Measurements from ENCODE around the gene SPAG17.

The SPAG17 gene

DNA sequence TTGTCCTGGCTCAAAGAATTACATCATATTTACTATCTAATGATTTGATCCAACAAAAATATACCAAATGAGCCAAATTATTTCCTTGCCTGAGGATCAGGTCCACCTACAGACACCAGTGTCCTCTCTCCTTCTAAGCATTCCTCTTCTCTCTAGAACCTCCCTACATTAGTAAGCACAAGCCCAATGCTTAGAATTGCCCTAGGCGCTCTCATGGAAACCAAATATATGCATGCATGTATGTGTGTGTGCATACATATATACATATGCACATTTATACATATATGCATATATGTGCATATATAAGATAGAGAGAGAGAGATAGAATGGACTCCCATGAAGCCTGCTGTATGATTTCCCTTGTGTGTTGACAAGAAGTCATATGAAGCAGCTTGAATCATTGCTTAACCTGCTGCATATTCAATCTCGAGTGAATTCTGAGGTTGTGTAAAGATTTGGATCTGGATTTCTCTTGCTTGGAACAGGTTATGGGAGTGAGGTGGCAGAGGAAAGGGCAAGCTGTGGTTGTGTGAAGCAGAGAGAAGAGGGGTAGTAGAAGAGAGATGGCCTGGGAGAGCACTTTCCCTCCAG is 66.1 kb downstream of the SPAG17 start:
- DNase-seq (ENCODE audit: low read depth), result no peak

DNA sequence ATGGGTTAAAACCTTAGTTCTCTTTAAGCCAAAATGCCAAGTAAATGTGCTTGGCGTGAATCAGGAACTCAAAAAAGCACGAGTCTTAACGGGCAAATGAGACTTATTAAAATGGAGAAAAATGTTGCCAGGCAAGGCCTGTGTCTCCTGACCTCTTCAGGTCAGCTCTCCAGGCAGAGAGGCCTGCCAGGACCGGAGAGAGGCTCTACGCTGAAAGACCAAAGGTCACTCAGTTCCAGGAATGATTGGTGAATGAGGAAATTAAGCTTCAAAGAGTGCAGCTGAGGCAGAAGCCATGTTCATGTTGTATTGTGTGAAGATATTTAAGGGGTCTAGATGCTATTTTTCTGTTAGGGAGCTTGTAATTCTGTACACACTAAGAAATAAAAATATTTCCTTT is 66.6 kb downstream of the SPAG17 start:
- no peak for DNase-seq (ENCODE audit: low read depth)

DNA sequence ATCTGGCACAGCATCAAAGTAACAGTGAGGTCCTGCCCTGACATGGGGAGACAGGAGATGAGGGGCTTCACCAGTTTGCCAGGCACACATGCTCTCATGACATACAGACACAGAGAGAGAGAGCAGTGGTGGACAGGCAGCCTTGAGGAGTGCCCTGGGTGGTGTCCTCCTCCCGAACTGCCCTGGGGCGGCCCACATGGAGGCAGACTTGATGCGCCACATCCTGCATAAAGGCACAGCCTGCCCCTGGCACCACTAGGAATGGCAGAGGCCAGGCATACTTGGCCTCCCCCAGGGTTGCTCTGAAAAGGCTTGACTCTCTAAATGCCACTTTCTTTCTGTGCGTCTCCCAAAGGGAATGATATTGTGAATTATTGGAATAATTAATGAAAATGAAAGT is 67.5 kb downstream of the SPAG17 start:
- DNase-seq (ENCODE audit: low read depth), result no peak

DNA sequence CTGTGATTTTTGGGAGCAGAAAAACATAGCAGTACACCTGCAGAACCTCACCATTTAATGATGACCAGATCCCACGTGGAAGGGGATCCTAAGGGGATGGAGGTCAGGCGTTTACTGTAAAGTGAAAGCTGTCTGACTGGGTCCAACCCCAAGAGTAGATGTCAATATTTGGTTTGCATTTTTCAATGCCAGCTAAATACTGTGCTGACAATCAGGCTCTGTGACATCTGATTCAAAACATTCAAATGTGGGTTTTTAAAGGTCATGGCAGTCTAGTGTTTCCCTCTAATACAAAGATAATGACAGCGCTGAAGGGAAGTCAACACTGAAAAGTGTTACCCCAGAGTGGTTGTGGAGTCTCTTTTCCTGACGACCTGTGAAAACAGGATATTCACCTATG is 68.1 kb downstream of the SPAG17 start:
- DNase-seq (ENCODE audit: low read depth), result no peak

DNA sequence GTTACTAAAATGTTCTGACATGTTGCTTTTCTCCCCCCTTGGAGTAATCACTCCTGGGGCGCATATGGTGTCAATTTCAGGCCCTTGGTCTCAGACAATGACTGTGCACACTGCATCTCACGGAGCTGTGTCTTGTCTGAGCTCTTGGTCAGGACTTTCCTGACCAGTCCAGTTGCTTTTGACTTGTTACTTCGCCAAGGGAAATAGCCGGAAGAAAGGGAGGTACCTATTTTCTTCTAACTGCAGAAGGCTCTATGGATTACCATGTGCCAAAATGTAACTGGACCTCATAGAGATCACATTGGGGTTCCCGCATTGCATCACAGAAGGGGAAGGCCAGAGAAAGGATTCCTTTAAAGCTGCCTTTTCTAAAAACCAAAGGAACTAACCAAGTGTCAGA is 68.6 kb downstream of the SPAG17 start:
- DNase-seq (ENCODE audit: low read depth), result no peak

- DNase-seq (ENCODE audit: low read depth), result no peak
These were observed 69.3 kb downstream of the SPAG17 start for GRCh38 chr1:118115567-118116295.

GRCh38 chr1:118113261-118113660 is 71.8 kb downstream of the SPAG17 start:
- no peak for DNase-seq (ENCODE audit: low read depth)

DNA sequence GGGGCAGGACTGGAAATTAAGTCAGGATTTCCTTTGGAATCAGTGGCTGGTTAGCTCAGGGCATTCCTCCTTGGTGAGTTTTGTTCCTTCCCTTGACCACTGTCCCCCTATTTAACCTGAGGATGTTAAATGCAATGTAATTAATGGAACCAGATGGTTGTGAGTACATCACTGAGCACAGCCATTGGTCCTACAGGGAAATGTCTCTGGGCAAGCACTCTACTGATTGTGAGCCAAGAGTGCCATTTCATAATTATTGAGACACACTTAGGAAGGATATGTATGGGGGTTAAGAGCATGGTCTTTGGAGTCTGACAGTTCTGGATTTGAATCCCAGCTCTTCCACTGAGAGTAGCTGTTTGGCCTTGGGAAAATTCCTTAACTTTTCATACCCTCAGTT is 74.4 kb downstream of the SPAG17 start:
- no peak for DNase-seq (ENCODE audit: low read depth)

GRCh38 chr1:118104951-118105350 is 80.1 kb downstream of the SPAG17 start:
- no peak for DNase-seq (ENCODE audit: low read depth)

- DNase-seq (ENCODE audit: low read depth), result no peak
These were observed 82.6 kb downstream of the SPAG17 start for GRCh38 chr1:118102445-118102844.

DNA sequence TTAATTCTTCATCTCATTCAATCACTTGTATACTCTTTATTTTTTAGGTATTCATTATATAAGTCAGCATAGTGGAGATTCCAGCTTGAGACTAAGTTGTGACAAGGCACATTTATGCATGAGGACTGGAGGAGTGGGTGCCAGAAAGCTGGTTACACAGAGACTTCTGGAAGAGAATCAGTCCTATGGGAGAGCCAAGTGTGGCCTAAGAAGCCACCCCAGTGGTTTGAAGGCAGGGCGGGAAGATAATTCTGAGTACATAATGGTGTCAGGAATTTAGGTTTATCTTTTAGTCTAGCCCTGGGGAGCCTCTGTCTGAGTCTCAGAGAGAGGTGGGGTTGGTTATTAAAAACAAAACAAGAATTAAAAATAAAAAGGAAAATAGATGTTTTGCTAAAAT is 83.0 kb downstream of the SPAG17 start:
- DNase-seq (ENCODE audit: low read depth), result no peak

DNA sequence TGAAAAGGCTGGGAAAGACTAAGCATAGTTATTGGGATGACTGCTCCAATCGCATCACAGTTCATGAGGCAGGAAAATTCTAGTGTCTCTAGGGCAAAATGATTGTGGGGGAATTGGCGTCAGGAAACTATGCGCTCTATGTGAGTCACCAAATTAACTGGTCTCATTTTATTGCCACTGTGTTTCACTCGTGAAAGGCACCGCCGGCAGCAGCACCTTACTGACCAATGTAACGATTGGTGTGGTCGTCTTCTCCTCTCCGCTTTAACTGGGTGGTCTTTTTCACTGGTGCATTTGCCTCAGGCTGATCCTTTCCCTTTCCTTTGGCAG is 83.5 kb downstream of the SPAG17 start:
- DNase-seq (ENCODE audit: low read depth), result no peak

GRCh38 chr1:118100686-118101514 is 84.1 kb downstream of the SPAG17 start:
- no peak for DNase-seq (ENCODE audit: low read depth)

DNA sequence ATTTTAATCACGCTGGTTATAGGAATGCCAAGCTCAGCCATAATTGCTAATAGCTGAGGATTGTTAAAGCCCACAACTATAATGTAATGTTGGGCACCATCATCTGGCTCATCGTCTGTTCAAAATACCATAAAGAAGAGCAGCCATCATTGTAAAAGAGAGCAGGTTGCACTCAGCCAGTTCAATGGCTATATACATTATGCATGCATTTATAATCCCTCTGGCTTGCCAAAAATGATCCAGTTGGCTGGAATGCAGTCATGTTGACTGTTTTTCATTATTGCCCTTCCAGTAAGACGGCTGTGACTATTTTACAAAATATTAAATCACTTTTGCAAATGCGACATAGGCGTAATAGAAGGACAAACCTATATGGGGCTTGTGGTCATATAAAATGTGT is 85.3 kb downstream of the SPAG17 start:
- no peak for DNase-seq (ENCODE audit: low read depth)

GRCh38 chr1:118097622-118098348 is 87.2 kb downstream of the SPAG17 start:
- no peak for DNase-seq (ENCODE audit: low read depth)

DNA sequence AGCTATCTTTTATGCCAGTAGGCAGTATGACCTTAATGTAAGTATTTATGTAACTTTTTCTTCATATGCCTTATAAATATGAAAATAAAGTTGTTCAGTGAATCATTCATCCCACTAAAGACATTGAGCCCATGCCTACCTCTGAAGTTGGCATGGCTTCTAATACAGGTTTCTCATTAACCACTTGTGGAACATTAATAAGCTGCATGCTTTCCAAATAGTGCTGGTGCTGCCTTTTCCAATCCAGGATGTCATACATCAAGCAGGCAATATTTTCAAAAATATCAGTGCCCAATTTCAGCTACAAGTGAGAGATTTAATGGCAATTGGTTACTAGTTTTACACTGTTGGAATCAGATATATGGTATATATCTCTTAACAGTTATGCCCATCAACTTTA is 92.0 kb downstream of the SPAG17 start:
- no peak for DNase-seq (ENCODE audit: low read depth)

- DNase-seq (ENCODE audit: low read depth), result no peak
These were observed 94.9 kb downstream of the SPAG17 start for GRCh38 chr1:118090130-118090529.

DNA sequence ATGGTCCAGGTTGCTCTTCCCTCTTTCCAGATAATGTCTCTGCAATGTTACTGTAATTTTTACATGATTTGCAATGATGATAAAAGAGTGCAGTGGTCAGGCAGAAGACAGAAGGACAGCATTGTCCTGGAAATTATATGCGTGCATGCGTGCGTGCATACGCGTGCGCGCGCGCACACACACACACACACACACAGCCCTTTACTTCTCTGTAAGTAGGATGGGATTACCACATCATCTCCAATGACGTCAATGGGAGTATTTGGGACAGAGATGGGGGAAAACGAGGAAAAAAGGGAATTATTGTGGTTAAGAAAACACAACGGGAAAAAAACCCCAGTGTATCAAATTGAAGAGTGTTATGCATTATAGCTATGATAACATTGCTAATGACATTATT is 99.7 kb downstream of the SPAG17 start:
- no peak for DNase-seq (ENCODE audit: low read depth)

DNA sequence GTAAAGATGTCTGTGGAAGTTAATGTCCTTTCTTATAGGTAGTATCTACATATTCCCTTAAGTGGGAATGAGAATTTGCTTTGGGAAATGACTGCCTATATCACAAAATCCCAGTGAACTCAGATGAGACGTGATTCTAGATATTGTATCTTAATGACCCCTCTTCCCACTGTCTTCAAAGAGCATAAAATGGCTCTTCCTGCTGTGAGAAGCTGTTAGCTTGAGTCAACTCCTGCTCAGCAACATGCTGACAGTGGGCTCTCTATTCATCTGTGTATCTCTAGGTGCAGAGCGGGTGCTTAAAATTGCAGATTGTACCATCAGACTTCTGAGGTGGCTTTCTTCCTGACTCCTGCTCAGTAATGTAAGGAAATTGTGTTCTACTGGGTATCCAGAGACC is 100.6 kb downstream of the SPAG17 start:
- DNase-seq (ENCODE audit: low read depth), result no peak

GRCh38 chr1:118082984-118083383 is 102.0 kb downstream of the SPAG17 start:
- no peak for DNase-seq (ENCODE audit: low read depth)

DNA sequence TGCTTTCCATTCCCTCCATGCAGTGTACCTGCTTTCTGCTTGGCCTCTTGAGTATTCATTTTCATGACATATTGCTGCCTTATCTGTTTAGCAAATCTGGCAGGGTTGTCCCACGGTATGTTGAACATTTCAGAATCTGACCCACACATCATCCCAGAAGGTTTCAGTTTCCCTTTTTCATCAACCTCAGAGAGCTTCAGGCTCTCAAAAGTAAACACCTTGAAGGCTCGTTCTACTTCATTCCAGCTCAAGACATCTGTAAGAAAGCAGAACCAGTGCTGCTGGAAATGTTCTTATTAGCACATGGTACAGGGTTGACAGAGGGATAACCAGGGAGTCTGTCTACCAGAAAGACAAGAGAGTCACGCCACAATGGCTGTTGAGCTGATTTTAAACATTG is 103.6 kb downstream of the SPAG17 start:
- DNase-seq (ENCODE audit: low read depth), result no peak

DNA sequence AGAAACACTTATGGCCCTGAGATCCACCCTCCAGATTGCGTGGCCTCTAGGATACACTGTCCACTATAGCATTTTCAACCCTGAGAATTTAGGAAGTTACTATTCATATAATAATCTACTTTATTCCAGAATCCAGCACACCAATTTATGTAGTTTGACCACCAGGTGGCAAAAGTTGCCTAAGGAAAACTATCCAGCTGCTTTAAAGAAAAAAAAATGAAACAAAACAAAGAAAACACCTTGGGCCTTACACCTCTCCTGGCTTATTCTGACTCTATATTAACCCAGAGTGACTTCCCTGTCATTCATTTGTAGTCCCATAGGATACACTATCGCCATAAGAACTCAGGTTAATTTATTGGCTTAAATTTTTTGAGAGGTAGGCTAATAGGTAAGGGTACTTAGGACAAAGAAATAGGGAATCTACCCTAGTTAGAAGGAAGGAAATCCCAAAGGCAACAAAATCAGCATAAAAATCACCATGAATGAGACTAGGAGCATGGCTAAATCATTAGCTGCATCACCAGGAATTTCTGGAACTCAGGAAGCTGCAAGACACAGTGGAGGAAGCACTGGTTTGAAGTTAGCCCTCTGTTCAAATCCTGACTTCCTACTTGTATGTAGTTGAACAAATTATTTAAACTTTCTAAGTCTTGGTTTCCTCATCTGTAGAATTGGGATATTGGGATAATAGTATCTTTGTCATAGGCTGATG is 107.5 kb downstream of the SPAG17 start:
- DNase-seq (ENCODE audit: low read depth), result no peak
